ENCODE measurements around the gene RSPH4A.

GRCh38 chr6:116586276-116586675 lies 30.0 kb upstream of the RSPH4A start:
- TF ChIP-seq BHLHE40 (IDR thresholded peaks at IDR 0.05; ENCODE audit: low read depth, low read length) (no peak), CTCF (conservative IDR thresholded peaks at IDR 0.05; ENCODE audit: low read depth, low read length) (no peak), NFE2L2 (IDR thresholded peaks at IDR 0.05; ENCODE audit: low read depth, low read length) (no peak), RAD21 (IDR thresholded peaks at IDR 0.05; ENCODE audit: low read length) (no peak), RFX5 (IDR thresholded peaks at IDR 0.05; ENCODE audit: low read depth, low read length) (no peak), RCOR1 (IDR thresholded peaks at IDR 0.05; ENCODE audit: insufficient replicate concordance, low read length) (no peak), CEBPB (IDR thresholded peaks at IDR 0.05; ENCODE audit: low read depth, low read length) (no peak), POLR2A (IDR thresholded peaks at IDR 0.05; ENCODE audit: low read depth, low read length) (no peak)

Data from IMR-90 (cell line).